ENCODE results near the gene MMP23B.

DNA sequence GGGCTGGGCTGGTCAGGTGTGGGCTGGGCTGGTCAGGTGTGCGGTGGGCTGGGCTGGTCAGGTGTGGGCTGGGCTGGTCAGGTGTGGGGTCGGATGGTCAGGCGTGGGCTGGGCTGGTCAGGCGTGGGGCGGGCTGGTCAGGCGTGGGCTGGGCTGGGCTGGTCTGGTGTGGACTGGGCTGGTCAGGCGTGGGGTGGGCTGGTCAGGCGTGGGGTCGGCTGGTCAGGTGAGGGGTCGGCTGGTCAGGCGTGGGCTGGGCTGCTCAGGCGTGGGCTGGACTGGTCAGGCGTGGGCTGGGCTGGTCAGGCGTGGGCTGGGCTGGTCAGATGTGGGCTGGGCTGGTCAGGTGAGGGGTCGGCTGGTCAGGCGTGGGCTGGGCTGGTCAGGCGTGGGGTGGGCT, 26.2 kb upstream of the MMP23B start:
- TF ChIP-seq, protein P1, sequence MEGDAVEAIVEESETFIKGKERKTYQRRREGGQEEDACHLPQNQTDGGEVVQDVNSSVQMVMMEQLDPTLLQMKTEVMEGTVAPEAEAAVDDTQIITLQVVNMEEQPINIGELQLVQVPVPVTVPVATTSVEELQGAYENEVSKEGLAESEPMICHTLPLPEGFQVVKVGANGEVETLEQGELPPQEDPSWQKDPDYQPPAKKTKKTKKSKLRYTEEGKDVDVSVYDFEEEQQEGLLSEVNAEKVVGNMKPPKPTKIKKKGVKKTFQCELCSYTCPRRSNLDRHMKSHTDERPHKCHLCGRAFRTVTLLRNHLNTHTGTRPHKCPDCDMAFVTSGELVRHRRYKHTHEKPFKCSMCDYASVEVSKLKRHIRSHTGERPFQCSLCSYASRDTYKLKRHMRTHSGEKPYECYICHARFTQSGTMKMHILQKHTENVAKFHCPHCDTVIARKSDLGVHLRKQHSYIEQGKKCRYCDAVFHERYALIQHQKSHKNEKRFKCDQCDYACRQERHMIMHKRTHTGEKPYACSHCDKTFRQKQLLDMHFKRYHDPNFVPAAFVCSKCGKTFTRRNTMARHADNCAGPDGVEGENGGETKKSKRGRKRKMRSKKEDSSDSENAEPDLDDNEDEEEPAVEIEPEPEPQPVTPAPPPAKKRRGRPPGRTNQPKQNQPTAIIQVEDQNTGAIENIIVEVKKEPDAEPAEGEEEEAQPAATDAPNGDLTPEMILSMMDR (IDR thresholded peaks at IDR 0.05), result no peak
- TF ChIP-seq POLR2A (IDR thresholded peaks at IDR 0.05), result no peak
